Gastrocnemius medialis (tissue), 4 donors: ENCODE data around the gene MAP2. TPM values are rescaled to one million over a fixed set of nuclear protein-coding genes. Genes with fewer than 3 reads are reported as not detected.

ENCODE experiments used
- ATAC-seq, 2 donors: fragments of 150-250 bp; one replicate each; pipeline ENCODE4 v1.9.1; 2016
- DNase-seq, 2 donors: peaks; one replicate each; pipeline ENCODE4 v3.0.0-alpha.2; 2019
- H3K27ac ChIP-seq, 4 donors: fragments of 200-600 bp; sonication (generic); 1 replicate in 1 of 4; 2 replicates in 3 of 4; pipeline ENCODE4 v1.5.1; 2016 to 2018; ENCODE audit warnings: mild to moderate bottlenecking in 2 of 4, moderate library complexity in 1 of 4
- H3K27me3 ChIP-seq, 3 donors: fragments of 200-600 bp; sonication (generic) in 2 of 3; 1 replicate in 1 of 3; 2 replicates in 2 of 3; pipeline versions ENCODE4 v1.5.1 to v1.6.0; 2016 to 2019; ENCODE audit warnings: mild to moderate bottlenecking in 1 of 3, moderate library complexity in 1 of 3
- H3K36me3 ChIP-seq, 2 donors: fragments of 200-600 bp; sonication (generic) in 1 of 2; one replicate each; pipeline ENCODE4 v1.5.1; 2017 to 2018
- H3K4me1 ChIP-seq, 2 donors: fragments of 200-600 bp; sonication (generic) in 1 of 2; one replicate each; pipeline ENCODE4 v1.5.1; 2016 to 2017; ENCODE audit warnings: mild to moderate bottlenecking in 2 of 2
- H3K4me3 ChIP-seq, 4 donors: fragments of 200-600 bp; sonication (generic) in 3 of 4; 1 replicate in 1 of 4; 2 replicates in 3 of 4; pipeline ENCODE4 v1.5.1; 2016 to 2019; ENCODE audit warnings: mild to moderate bottlenecking in 2 of 4
- H3K9me3 ChIP-seq, 3 donors: fragments of 200-600 bp; sonication (generic) in 2 of 3; 1 replicate in 1 of 3; 2 replicates in 2 of 3; pipeline ENCODE4 v1.5.1; 2016 to 2019
- POLR2A ChIP-seq, 2 donors: fragments of 450-650 bp; IDR thresholded peaks; one replicate each; pipeline ENCODE4 v1.6.1; 2017; ENCODE audit warnings: antibody characterized with exemption in 2 of 2, mild to moderate bottlenecking in 2 of 2, moderate library complexity in 2 of 2
- in situ Hi-C, 4 donors: fragments of 200-750 bp; cut with MboI; loops; one replicate each; pipeline versions ENCODE4 v1.15.0 to v1.8.0; 2017; ENCODE audit warnings: low sequenced_read_pairs in 4 of 4
- intact Hi-C: fragments of 100-400 bp; cut with DNase I; formaldehyde crosslinking; loops from one replicate; pipeline ENCODE4 v1.15.1; 2023; ENCODE audit warnings: low total_unique reads
- total RNA-seq, 4 donors: library from RNA; depleted of rRNA; stranded (reverse); fragments of >200 nt; gene quantifications; one replicate each; pipeline versions ENCODE4 v1.1.0 to v1.2.3, GENCODE V29; 2016
- TF ChIP-seq, protein P1 (sequence below), 5 experiments: fragments of 450-650 bp in 3 of 5; fragments of 200-600 bp in 2 of 5; sonication (generic) in 2 of 5; IDR thresholded peaks in 4 of 5; conservative IDR thresholded peaks in 1 of 5; 1 replicate in 4 of 5; 2 replicates in 1 of 5; pipeline ENCODE4 v1.5.1; 2016 to 2019; ENCODE audit warnings: antibody characterized with exemption in 5 of 5, mild to moderate bottlenecking in 3 of 5, moderate library complexity in 3 of 5

The MAP2 gene
- total RNA-seq, 4 donors from 2014 or later: 1.8 to 2.7 (median 2.2) TPM

DNA sequence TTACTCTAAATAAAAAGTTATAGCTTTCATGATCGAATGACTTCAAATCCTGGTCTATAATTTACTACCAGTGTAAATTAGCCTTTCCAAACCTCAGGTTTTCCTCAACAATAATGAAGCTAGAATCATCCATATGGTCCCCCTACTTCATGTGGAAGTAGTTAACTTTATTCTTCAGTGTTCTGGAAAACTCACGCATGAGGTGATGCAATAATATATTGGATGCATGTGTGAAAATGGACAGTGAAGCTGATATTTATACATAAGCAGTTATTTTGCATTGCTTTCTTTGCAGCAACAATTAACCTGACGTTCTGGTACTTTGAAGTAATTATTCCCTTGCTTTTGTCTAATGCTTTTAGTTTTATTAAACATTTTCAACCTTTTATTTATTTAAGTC lies 329.2 kb downstream of the MAP2 start:
- Histone ChIP-seq H3K36me3 (no peaks in the 10 kb centered on the region), H3K4me1 (no peaks in the 10 kb centered on the region), H3K27ac (no peak overlapping the region), H3K27me3 (no peaks in the 10 kb centered on the region), H3K4me3 (no peak overlapping the region), H3K9me3 (no peaks in the 10 kb centered on the region)
- no peak for ATAC-seq
- intact Hi-C loops (no loop called here), in situ Hi-C loops (no loop called here)
- TF ChIP-seq, protein P1, sequence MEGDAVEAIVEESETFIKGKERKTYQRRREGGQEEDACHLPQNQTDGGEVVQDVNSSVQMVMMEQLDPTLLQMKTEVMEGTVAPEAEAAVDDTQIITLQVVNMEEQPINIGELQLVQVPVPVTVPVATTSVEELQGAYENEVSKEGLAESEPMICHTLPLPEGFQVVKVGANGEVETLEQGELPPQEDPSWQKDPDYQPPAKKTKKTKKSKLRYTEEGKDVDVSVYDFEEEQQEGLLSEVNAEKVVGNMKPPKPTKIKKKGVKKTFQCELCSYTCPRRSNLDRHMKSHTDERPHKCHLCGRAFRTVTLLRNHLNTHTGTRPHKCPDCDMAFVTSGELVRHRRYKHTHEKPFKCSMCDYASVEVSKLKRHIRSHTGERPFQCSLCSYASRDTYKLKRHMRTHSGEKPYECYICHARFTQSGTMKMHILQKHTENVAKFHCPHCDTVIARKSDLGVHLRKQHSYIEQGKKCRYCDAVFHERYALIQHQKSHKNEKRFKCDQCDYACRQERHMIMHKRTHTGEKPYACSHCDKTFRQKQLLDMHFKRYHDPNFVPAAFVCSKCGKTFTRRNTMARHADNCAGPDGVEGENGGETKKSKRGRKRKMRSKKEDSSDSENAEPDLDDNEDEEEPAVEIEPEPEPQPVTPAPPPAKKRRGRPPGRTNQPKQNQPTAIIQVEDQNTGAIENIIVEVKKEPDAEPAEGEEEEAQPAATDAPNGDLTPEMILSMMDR (IDR thresholded peaks at IDR 0.05 in 4 of 5, conservative IDR thresholded peaks at IDR 0.05 in 1 of 5): no peak
- TF ChIP-seq POLR2A (IDR thresholded peaks at IDR 0.05): no peak
- DNase-seq: no peak

DNA sequence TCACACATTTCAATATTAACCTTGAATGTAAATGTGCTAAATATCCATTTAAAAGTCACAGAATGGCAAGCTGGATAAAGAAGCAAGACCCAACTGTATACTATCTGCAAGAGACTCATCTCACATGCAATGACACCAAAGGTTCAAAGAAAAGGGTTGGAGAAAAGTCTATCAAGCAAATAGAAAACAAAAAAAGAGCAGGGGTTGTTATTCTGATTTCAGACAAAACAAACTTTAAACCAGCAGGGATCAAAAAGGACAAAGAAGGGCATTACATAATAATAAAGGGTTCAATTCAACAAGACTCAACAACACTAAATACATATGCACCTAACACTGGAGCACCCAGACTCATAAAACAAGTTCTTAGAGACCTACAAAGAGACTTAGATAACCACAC lies 333.3 kb downstream of the MAP2 start:
- ATAC-seq (no peak), DNase-seq (no peak)
- Histone ChIP-seq H3K4me3 (no peak overlapping the region), H3K4me1 (no peaks in the 10 kb centered on the region), H3K27ac (no peak overlapping the region), H3K27me3 (no peaks in the 10 kb centered on the region), H3K9me3 (no peaks in the 10 kb centered on the region), H3K36me3 (no peaks in the 10 kb centered on the region)
- no peak for TF ChIP-seq POLR2A (IDR thresholded peaks at IDR 0.05)
- TF ChIP-seq, protein P1 (IDR thresholded peaks at IDR 0.05 in 4 of 5, conservative IDR thresholded peaks at IDR 0.05 in 1 of 5): no peak
- in situ Hi-C loops (no loop called here), intact Hi-C loops (no loop called here)

DNA sequence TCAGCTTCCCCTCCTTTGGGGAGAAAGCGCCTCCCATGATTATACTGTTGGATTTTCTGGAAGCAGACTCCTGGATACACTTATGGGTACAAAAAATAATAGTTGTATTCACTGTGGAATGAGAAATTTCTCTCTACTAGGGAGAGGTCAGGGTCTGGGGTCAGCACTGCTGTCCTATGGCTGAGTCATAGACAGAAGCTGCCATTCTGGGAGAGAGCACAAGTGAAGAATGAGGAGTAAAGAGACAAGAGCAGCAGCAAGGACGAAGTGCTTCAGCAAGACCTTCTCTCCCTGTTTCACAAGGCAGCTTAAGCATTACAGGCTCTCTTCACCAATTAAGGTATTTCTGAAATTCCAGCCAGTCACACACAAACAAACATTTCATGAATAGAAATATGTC lies 337.7 kb downstream of the MAP2 start:
- Histone ChIP-seq H3K9me3 (no peaks in the 10 kb centered on the region), H3K27me3 (no peaks in the 10 kb centered on the region), H3K4me3 (no peak overlapping the region), H3K4me1 (no peaks in the 10 kb centered on the region), H3K36me3 (no peaks in the 10 kb centered on the region), H3K27ac (no peak overlapping the region)
- TF ChIP-seq, protein P1 (IDR thresholded peaks at IDR 0.05 in 4 of 5, conservative IDR thresholded peaks at IDR 0.05 in 1 of 5): no peak
- no peak for TF ChIP-seq POLR2A (IDR thresholded peaks at IDR 0.05)
- no peak for ATAC-seq
- intact Hi-C loops: no loop called here
- in situ Hi-C loops: no loop called here
- DNase-seq: no peak

DNA sequence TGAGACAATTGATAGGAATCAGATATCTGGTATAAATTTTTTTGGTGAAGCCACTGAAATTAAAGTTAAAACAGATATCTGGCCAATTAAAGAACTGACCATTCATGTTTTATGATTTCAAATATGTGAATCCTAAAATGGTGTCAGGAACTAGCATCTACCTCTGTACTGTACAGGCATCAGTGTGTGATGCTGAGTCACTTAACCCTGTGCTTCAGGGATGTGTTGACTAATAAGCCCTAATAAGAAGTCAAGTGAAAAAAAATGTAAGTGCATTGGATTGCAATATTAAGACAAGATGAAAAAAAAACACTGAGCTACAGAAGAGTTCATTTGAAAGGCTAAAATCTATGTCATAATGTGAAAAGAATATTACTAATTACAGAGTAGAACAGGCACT lies 338.7 kb downstream of the MAP2 start:
- Histone ChIP-seq H3K27ac (no peak overlapping the region), H3K36me3 (no peaks in the 10 kb centered on the region), H3K4me1 (no peaks in the 10 kb centered on the region), H3K9me3 (no peaks in the 10 kb centered on the region), H3K4me3 (no peak overlapping the region), H3K27me3 (no peaks in the 10 kb centered on the region)
- ATAC-seq: no peak
- in situ Hi-C loops: no loop called here
- TF ChIP-seq, protein P1 (IDR thresholded peaks at IDR 0.05 in 4 of 5, conservative IDR thresholded peaks at IDR 0.05 in 1 of 5): no peak
- no peak for TF ChIP-seq POLR2A (IDR thresholded peaks at IDR 0.05)
- intact Hi-C loops: no loop called here
- DNase-seq: no peak

DNA sequence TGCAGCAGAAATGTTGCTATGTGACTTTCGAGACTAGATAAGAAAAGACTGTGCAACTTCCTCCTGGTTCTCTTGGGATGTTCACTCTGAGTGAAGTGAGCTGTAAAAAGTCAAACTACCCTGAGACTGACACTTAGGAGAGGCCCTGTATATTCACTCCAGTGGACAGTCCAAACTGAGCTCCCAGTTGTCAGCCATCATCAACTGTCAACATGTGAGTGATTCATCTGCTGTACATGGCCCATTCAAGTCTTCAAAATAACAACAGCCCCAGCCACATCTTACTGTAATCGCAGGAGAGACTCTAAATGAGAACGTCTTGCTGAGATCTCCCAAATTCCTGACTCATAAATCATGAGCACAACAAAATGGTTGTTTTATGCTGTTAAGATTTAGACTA lies 339.3 kb downstream of the MAP2 start:
- DNase-seq (no peak), ATAC-seq (no peak)
- no peaks in the 10 kb centered on the region for H3K4me1 ChIP-seq
- H3K36me3 ChIP-seq: no peaks in the 10 kb centered on the region
- in situ Hi-C loops: no loop called here
- H3K27me3 ChIP-seq: no peaks in the 10 kb centered on the region
- H3K9me3 ChIP-seq: no peaks in the 10 kb centered on the region
- TF ChIP-seq, protein P1 (IDR thresholded peaks at IDR 0.05 in 4 of 5, conservative IDR thresholded peaks at IDR 0.05 in 1 of 5): no peak
- TF ChIP-seq POLR2A (IDR thresholded peaks at IDR 0.05): no peak
- intact Hi-C loops: no loop called here
- no peak overlapping the region for H3K4me3 ChIP-seq
- H3K27ac ChIP-seq: no peak overlapping the region
